Activated CD4-positive, alpha-beta T cell treated with anti-CD3 and anti-CD28 coated beads, Interleukin-2, amount 50 U/mL, for 24 hours (primary cell): Measurements from ENCODE around the gene GZF1.

Experiments
- DNase-seq, 2 donors: peaks; one replicate each; pipeline ENCODE4 v3.0.0-alpha.2; 2020; ENCODE audit warnings: low read depth in 1 of 2, low spot score in 1 of 2

Gene GZF1

GRCh38 chr20:23361476-23362391 is at the start of gene GZF1:
TSS of gene GZF1 (plus strand) at chr20:23362182. CDS start at chr20:23364384, 2,202 bp downstream.
- peak; percentile 95 to 98 for DNase-seq

- no peak for DNase-seq
These were observed 48.7 kb upstream of the GZF1 start for GRCh38 chr20:23313271-23313670.

- DNase-seq = no peak
These were observed 47.3 kb upstream of the GZF1 start for GRCh38 chr20:23314699-23315098.

GRCh38 chr20:23315099-23315498 is 46.9 kb upstream of the GZF1 start:
- no peak for DNase-seq

GRCh38 chr20:23316626-23317025 is 45.4 kb upstream of the GZF1 start:
- no peak for DNase-seq

- no peak for DNase-seq
These were observed 44.9 kb upstream of the GZF1 start for GRCh38 chr20:23317081-23317480.

GRCh38 chr20:23318347-23318746 is 43.6 kb upstream of the GZF1 start:
- no peak for DNase-seq

GRCh38 chr20:23320317-23320716 is 41.7 kb upstream of the GZF1 start:
- DNase-seq = no peak

- DNase-seq = no peak
These were observed 36.9 kb upstream of the GZF1 start for GRCh38 chr20:23325107-23325506.

GRCh38 chr20:23326774-23327173 is 35.2 kb upstream of the GZF1 start:
- no peak for DNase-seq

- DNase-seq = no peak
These were observed 34.2 kb upstream of the GZF1 start for GRCh38 chr20:23327617-23328333.

- no peak for DNase-seq
These were observed 30.3 kb upstream of the GZF1 start for GRCh38 chr20:23331450-23332350.

GRCh38 chr20:23332467-23332866 is 29.5 kb upstream of the GZF1 start:
- no peak for DNase-seq

GRCh38 chr20:23334111-23334510 is 27.9 kb upstream of the GZF1 start:
- no peak for DNase-seq

- DNase-seq = no peak
These were observed 26.5 kb upstream of the GZF1 start for GRCh38 chr20:23335521-23335920.

GRCh38 chr20:23336476-23336875 is 25.5 kb upstream of the GZF1 start:
- DNase-seq = no peak

- no peak for DNase-seq
These were observed 24.7 kb upstream of the GZF1 start for GRCh38 chr20:23337312-23337711.

GRCh38 chr20:23339986-23340385 is 22.0 kb upstream of the GZF1 start:
- no peak for DNase-seq

- no peak for DNase-seq
These were observed 21.5 kb upstream of the GZF1 start for GRCh38 chr20:23340524-23340923.

- no peak for DNase-seq
These were observed 20.9 kb upstream of the GZF1 start for GRCh38 chr20:23341073-23341472.

GRCh38 chr20:23343590-23343989 is 18.4 kb upstream of the GZF1 start:
- DNase-seq = no peak
